ENCODE data around the gene ZIC4.

DNA sequence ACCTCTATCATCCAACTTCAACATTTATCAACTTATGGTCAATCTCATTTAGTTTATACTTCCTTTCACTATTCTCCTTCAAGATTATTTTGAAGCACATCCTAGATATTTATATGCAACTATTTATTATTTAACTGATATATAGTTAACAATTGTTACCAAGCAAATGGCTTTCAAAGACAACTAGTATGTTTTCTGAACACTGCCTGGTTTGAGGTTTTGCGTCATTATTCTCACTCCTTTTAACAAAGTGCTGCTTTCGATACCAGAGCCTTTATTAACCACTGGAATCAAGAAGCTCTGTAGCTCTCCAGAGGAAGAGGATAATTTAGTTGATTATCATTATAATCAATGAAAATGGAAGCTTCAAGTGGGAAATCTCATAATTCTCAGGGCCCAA, 22.4 kb upstream of the ZIC4 start:
- TF ChIP-seq, protein P1, sequence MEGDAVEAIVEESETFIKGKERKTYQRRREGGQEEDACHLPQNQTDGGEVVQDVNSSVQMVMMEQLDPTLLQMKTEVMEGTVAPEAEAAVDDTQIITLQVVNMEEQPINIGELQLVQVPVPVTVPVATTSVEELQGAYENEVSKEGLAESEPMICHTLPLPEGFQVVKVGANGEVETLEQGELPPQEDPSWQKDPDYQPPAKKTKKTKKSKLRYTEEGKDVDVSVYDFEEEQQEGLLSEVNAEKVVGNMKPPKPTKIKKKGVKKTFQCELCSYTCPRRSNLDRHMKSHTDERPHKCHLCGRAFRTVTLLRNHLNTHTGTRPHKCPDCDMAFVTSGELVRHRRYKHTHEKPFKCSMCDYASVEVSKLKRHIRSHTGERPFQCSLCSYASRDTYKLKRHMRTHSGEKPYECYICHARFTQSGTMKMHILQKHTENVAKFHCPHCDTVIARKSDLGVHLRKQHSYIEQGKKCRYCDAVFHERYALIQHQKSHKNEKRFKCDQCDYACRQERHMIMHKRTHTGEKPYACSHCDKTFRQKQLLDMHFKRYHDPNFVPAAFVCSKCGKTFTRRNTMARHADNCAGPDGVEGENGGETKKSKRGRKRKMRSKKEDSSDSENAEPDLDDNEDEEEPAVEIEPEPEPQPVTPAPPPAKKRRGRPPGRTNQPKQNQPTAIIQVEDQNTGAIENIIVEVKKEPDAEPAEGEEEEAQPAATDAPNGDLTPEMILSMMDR (IDR thresholded peaks at IDR 0.05; ENCODE audit: low read depth, low read length, missing input control): no peak
- TF ChIP-seq JUND (IDR thresholded peaks at IDR 0.05) (no peak), GABPA (IDR thresholded peaks at IDR 0.05 in 1 of 2, conservative IDR thresholded peaks at IDR 0.05 in 1 of 2) (no peak), HNF4A (conservative IDR thresholded peaks at IDR 0.05) (no peak), RAD21 (IDR thresholded peaks at IDR 0.05) (no peak)
- TF ChIP-seq, protein P2, sequence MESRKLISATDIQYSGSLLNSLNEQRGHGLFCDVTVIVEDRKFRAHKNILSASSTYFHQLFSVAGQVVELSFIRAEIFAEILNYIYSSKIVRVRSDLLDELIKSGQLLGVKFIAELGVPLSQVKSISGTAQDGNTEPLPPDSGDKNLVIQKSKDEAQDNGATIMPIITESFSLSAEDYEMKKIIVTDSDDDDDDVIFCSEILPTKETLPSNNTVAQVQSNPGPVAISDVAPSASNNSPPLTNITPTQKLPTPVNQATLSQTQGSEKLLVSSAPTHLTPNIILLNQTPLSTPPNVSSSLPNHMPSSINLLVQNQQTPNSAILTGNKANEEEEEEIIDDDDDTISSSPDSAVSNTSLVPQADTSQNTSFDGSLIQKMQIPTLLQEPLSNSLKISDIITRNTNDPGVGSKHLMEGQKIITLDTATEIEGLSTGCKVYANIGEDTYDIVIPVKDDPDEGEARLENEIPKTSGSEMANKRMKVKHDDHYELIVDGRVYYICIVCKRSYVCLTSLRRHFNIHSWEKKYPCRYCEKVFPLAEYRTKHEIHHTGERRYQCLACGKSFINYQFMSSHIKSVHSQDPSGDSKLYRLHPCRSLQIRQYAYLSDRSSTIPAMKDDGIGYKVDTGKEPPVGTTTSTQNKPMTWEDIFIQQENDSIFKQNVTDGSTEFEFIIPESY (IDR thresholded peaks at IDR 0.05): no peak
- TF ChIP-seq, protein P3, sequence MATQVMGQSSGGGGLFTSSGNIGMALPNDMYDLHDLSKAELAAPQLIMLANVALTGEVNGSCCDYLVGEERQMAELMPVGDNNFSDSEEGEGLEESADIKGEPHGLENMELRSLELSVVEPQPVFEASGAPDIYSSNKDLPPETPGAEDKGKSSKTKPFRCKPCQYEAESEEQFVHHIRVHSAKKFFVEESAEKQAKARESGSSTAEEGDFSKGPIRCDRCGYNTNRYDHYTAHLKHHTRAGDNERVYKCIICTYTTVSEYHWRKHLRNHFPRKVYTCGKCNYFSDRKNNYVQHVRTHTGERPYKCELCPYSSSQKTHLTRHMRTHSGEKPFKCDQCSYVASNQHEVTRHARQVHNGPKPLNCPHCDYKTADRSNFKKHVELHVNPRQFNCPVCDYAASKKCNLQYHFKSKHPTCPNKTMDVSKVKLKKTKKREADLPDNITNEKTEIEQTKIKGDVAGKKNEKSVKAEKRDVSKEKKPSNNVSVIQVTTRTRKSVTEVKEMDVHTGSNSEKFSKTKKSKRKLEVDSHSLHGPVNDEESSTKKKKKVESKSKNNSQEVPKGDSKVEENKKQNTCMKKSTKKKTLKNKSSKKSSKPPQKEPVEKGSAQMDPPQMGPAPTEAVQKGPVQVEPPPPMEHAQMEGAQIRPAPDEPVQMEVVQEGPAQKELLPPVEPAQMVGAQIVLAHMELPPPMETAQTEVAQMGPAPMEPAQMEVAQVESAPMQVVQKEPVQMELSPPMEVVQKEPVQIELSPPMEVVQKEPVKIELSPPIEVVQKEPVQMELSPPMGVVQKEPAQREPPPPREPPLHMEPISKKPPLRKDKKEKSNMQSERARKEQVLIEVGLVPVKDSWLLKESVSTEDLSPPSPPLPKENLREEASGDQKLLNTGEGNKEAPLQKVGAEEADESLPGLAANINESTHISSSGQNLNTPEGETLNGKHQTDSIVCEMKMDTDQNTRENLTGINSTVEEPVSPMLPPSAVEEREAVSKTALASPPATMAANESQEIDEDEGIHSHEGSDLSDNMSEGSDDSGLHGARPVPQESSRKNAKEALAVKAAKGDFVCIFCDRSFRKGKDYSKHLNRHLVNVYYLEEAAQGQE (IDR thresholded peaks at IDR 0.05): no peak
